HG03064 (cell line): ENCODE data around the gene KIDINS220.
"Not testable (repeated sequence)": the region's sequence is repeated elsewhere in the genome, so short reads cannot be mapped to it uniquely, and the experiment has no call there.

Experiments
- ATAC-seq: cut with Tn5 transposase; IDR thresholded peaks from one replicate; pipeline ENCODE4 v1.9.1; 2021; ENCODE audit warnings: low read depth; ENCODE audit not compliant: unreplicated experiment

The KIDINS220 gene

DNA sequence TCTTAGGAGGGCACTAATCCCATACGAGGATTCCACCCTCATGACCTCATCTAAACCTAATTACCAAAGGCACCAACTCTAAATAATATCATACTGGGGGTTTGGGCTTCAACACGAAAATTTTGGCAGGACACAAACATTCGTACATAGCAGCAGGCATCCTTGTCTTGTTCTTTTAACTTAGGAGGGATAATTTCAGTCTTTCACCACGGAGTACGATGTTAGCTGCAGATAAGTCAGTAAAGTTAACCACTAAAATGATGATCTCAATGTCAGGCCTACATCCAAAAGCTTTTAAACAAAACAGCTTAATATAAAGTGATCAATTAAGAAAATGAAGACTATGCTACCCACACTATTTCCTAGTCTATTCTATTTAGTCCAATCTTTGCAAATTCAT is 80.7 kb downstream of the KIDINS220 start:
- ATAC-seq = no peak

DNA sequence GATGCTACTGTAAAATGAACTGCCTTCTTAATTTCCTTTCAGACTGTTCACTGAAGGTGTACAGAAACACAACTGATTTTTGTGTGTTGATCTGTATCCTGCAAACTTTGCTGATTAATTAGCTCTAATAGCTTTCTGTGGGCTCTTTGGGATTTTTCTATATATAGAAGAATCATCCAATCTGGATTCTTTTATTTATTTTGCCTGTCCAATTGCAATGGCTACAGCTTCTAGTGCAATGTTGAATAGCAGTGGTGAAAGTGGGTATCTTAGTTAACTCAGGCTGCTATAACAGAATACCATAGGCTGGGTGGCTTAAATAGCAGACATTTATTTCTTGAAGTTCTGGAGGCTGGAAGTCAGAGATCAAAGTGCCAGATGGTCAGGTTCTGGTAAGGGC is 81.2 kb downstream of the KIDINS220 start:
- no peak for ATAC-seq

DNA sequence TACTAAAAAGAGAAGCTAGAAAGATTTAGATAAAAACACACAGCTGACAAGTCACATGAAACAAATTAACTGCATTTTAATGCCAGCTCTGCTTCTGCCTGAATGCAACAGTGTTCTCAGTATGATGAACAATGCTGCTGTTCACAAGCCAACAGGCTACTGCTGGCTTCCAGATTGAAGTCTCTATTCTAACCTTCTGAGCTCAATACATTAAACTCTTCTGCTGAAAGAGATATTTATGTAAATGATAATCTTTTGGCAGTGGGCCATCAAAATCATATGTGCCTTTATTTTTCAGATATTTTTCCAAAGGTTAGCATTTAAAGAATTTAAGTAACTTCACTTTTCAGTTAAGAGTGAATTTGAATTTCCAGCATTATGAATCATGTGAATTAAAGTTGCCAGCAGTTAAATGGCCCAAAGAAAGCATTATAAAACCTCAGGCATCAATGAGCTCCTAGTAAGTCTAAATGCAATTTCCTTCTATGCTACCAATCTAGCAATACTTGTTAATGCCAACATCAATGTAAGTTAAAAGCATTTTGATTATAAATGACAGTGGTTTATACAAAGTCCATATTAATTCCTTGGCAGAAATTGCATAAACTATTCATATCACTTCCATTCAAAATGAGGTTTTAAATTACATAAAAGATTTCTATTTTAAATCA is 83.2 kb downstream of the KIDINS220 start:
- no peak for ATAC-seq

DNA sequence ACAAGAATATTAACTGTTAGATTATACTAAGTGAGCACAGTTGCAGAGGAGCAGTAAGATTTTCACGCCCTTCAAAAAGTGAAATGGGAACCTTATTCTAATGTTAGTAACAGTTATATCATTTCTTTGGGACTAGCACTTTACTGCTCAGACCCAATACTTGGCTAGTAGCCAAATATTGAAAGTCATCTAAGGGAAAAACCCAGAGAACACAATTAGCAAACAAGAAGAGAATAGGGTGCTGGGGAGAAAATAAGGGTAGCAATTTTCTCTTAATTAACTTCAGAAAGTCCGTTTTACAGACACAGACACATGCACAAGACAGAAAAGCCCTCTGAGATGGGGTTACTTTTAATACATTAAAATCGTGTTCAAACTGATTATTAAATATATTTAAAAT is 83.8 kb downstream of the KIDINS220 start:
- ATAC-seq = no peak

DNA sequence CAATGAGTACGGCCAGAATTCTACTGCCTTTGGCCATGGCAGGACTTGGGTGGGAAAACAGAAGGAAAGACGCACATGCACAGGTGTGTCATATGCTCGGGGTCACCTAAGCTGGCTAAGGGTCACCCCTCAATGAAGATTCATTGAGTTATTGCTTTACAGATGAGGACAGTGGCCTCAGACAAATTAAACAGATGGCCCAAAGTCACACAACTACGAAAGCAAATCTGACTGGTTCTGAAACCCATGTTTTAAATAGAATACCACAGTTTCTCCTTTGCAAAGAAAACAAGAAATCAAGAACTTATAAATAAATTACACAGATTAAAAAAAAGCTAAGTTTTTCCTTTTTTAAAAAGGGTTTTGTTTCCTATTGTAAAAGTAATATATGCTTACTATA is 85.0 kb downstream of the KIDINS220 start:
- peak; percentile 59 for ATAC-seq

DNA sequence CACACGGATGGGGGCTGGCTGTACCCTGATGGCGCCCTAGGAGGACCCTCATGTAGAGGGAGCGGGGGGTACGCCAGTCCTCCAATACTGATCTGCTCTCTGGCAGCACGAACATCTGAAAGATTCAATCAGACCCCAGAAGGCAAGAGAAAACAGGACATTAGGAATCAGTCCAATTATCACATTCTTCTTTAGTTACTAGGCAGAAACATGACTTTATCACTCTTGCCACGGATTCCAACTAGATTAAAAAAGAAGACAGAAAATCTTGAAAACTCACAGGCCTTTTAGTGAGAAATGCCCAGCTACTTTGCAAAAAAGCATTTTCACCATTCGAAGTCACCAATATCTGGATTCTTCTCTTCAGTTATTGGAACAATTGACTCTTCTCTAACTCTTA is 87.2 kb downstream of the KIDINS220 start:
- ATAC-seq = no peak

DNA sequence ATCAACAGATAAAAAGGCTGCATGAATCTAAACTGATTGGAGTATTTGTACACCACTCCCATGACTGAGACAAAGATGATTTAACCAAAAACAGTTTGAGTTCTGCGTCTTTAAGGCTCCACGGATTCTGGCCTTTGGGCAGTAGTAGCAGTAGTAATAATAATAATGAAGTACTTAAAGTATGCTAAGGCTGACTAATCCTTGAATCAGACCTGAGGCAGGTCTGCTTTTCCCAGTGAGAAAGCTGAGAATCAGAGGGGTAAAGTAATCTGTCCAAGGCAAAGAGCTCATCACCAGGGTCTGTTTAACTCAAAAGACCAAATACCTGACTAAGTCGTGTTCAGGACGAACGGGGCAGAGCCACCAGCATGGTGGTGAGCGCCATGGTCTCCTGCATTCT is 94.2 kb downstream of the KIDINS220 start:
- no peak for ATAC-seq

- ATAC-seq = no peak
Observed at GRCh38 chr2:8740136-8740535, 97.3 kb downstream of the KIDINS220 start.

DNA sequence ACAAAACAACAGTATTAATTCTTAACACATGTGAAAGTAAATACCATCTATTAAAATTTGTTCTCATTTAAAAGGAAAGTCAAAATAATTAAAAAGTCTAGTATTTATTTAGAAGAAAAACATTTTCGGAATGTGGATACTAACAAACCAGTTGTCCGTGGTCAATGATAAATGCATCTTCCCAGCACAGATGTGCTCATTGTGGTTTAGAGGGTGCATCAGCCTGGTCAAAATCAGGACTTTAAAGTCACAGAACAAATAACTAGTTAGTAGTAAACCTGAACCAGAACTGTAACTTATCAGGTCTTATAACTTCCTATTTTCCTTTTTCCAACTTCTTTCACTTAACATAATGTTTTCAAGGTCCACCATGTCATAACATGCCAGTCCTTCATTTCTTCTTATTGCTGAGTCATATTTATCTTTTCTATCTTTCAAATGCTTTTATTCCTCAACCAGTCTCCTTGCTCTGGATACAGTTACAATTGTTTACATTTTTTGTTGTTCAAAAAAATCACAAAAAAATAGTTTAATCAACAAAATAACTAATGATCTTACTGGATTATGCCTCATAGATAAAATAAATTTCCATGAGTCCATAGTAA is 99.7 kb downstream of the KIDINS220 start:
- no peak for ATAC-seq

DNA sequence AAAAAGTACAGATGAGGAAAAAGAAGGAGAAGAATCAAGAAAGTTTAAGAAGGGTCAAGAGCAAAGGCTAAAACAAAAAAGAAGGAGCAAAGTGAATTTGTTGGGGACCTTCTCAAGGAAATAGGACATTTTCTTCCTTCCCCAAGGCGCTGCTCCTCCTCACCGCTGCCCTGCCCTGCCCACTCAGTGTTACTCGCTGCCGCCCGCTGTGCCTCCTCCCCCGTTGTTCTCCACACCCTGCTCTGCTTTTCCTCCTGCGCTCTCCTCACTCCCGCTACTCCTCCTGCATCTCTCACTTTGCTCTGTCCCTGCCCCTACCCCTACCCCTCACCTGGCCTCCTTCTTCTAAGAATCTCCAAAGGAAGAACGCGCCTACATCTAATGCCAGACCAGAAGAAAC is 104.8 kb downstream of the KIDINS220 start:
- ATAC-seq = no peak

GRCh38 chr2:8729939-8730338 is 107.5 kb downstream of the KIDINS220 start:
- ATAC-seq = no peak

DNA sequence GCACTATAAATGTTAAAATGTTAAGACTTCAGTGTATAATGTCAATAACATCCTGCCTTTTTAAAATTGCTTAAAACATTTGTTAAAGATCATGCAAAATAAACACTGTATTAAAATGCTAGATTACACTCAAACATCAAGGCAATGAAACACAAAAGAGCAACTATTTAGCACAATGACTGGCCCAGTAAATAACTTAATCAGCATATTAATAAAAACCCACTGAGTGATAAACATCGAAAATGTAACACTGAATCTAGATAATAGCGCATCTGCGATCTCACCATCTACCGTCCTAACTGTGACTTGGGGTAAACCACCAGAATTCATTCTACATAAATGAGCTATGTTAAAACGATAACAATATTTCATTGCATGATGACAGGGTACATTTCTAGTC is 108.3 kb downstream of the KIDINS220 start:
- ATAC-seq = not testable (repeated sequence)

GRCh38 chr2:8728305-8729015 is 109.0 kb downstream of the KIDINS220 start:
- no peak for ATAC-seq

DNA sequence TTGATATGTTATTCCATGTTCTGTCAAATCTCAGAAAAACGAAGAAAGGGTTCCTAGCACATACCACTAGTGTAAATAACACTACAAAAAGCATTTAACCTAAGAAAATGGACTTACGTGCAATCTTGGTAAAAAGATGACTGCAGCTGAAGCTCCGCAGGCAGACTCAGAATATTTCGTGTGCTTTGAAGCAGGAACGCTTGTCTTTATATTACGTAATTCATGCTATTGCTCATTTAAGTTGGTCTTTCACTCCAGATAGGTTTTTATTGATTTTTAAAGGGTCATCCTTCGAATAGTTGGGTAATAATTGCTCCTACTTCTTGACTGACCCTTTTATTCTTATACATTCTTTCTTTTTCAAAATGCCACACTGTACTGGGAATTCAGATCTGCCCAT is 111.6 kb downstream of the KIDINS220 start:
- no peak for ATAC-seq

DNA sequence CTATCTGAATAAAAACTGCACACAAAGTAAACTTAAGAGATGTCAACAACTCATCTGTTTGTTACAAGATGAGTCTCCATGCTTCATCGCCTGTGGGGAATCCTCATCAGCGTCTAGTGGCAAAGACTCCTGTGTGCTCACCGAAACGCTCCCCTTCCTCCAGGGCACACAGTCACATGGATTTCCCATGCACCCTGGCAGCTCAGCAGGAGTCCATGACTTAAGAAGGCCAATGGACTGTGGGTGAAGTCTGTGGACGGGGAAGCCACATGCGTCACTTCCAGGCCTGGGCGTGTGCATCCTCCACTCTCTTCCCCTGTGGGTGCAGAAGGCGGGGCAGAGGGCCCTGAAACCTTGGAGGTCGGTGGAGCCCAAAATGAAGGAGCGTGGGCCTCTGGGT is 114.4 kb downstream of the KIDINS220 start:
- no peak for ATAC-seq

DNA sequence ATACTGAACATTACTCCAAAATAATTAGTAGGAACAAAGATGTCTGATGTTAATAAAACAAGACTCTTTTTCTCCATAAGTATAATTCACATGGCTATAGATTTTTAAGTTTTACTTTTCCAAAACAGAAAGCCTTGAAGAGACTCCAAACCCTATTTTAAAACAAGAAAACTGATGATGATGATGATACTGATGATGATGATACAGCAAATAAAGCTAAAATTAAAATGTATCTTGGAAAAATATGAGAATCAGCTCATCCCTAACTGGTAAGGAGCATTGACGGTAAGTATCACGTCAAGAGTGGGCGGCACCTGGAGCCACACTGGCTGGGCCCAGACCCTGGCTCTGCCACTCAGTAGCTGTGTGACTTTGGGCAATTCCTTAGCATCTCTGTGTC is 116.0 kb downstream of the KIDINS220 start:
- no peak for ATAC-seq

DNA sequence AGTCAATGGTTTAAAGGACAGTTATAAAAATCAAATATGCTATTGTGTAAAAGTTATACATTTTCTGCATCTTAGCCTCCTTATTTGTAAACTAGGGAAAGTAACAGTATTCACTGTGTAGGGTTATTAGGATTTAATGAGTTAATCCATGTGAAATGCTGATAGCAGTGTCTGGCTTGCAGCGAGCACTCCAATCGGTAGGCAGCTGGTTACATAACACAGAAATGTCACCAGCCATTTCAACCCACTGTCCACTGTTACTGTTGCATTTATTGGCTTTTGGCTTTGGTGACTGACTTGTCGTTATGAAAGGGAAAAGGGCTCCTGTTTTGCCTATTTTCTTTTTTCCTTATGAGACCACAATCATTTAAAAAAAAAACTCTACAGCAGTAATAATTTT is 116.7 kb downstream of the KIDINS220 start:
- no peak for ATAC-seq

DNA sequence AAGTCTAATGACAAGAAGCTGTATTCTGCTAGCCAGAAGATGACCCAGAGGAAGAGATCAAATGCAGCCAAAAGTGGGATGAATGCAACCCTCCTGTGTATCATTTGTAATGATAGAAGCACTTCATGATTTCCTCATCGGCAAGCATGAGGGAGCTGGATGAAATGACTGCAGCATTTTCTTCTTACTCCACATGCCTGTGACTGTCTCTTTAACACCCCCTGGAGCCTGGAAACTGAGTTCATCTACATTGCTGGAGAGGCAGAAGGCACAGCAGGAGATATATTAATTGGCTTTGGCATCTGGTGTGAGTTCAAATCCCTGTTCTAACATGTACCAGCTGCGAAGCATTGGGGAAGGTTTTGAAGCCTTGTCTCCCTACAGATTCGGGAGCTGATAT is 117.9 kb downstream of the KIDINS220 start:
- no peak for ATAC-seq

GRCh38 chr2:8714971-8715370 is 122.4 kb downstream of the KIDINS220 start:
- ATAC-seq = no peak

- ATAC-seq = no peak
Observed at GRCh38 chr2:8714283-8714682, 123.1 kb downstream of the KIDINS220 start.

- ATAC-seq = no peak
Observed at GRCh38 chr2:8710951-8711350, 126.5 kb downstream of the KIDINS220 start.

DNA sequence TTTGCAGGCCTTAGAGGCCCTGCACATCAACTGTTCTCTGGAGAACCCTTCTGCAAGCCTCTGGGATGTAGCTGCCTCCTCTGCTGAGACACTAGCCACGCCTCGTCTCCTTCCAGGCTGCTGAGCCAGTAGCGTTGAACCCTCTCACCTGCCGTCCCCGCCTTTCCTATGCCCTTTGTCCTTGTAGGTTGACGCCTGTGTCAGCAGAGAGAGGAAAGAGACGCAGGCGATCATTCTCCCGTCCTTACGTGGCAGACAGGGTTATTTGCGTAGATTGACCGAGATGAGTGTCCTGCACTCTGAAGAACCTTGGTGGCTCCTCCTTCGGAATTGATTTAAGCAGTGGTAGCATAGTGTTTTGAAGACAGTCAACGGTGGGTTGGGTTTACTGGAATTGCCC is 127.8 kb downstream of the KIDINS220 start:
- no peak for ATAC-seq
